Smooth muscle cell (in vitro differentiated cells): ENCODE results near the gene LUZP4. TPM values are rescaled to one million over a fixed set of nuclear protein-coding genes. Genes with fewer than 3 reads are reported as not detected.
"Not testable (repeated sequence)": the region's sequence is repeated elsewhere in the genome, so short reads cannot be mapped to it uniquely, and the experiment has no call there.

ENCODE experiments used
- DNase-seq: peaks from one replicate; lab custom pipeline; 2025; ENCODE audit not compliant: unreplicated experiment; lab: John Stamatoyannopoulos, UW
- H2AFZ ChIP-seq: fragments of 200-600 bp; sonication (generic); 2 replicates; pipeline ENCODE4 v1.6.0; 2016; ENCODE audit warnings: antibody characterized with exemption, low read depth, mild to moderate bottlenecking
- H3F3A ChIP-seq: fragments of 200-600 bp; sonication (generic); 2 replicates; pipeline ENCODE4 v1.6.0; 2017; ENCODE audit warnings: antibody characterized with exemption, low read depth
- H3K27ac ChIP-seq: fragments of 200-600 bp; sonication (generic); 2 replicates; pipeline ENCODE4 v1.5.1; 2016; ENCODE audit warnings: low read depth, mild to moderate bottlenecking
- H3K27me3 ChIP-seq: fragments of 200-600 bp; sonication (generic); 2 replicates; pipeline ENCODE4 v1.6.1; 2016; ENCODE audit warnings: low read depth, mild to moderate bottlenecking
- H3K36me3 ChIP-seq: fragments of 200-600 bp; sonication (generic); 2 replicates; pipeline ENCODE4 v1.5.1; 2016; ENCODE audit warnings: low read depth
- H3K4me1 ChIP-seq: fragments of 200-600 bp; sonication (generic); 2 replicates; pipeline ENCODE4 v1.5.1; 2016; ENCODE audit warnings: low read depth
- H3K4me2 ChIP-seq: fragments of 200-600 bp; sonication (generic); 2 replicates; pipeline ENCODE4 v1.6.0; 2016; ENCODE audit warnings: mild to moderate bottlenecking
- H3K4me3 ChIP-seq: fragments of 200-600 bp; sonication (generic); 2 replicates; pipeline ENCODE4 v1.5.1; 2016; ENCODE audit warnings: mild to moderate bottlenecking
- H3K79me2 ChIP-seq: fragments of 200-600 bp; sonication (generic); 2 replicates; pipeline ENCODE4 v1.6.0; 2016; ENCODE audit warnings: low read depth, mild to moderate bottlenecking
- H3K9ac ChIP-seq: fragments of 200-600 bp; sonication (generic); 2 replicates; pipeline ENCODE4 v1.6.0; 2016; ENCODE audit warnings: low read depth
- H3K9me3 ChIP-seq: fragments of 200-600 bp; sonication (generic); replicated peaks from 2 replicates; pipeline ENCODE4 v1.5.1; 2016; ENCODE audit warnings: low read depth
- H4K20me1 ChIP-seq: fragments of 200-600 bp; sonication (generic); 2 replicates; pipeline ENCODE4 v1.6.0; 2016; ENCODE audit warnings: low read depth
- CTCF ChIP-seq: fragments of 200-600 bp; sonication (generic); IDR thresholded peaks from 2 replicates; pipeline ENCODE4 v1.5.1; 2017; ENCODE audit warnings: borderline replicate concordance, mild to moderate bottlenecking, antibody characterized with exemption; ENCODE audit not compliant: insufficient read depth, poor library complexity, severe bottlenecking
- WGBS: methylation state at CpG from one replicate; pipeline ENCODE4 v1.1.7; 2016; ENCODE audit warnings: low lambda C conversion rate; 5-methylcytosine and 5-hydroxymethylcytosine counted together
- polyA plus RNA-seq: library from polyadenylated mRNA; unstranded; fragments of >200 nt; fragmentation: Nextera tagmentation; extraction: Ambion mirVana; gene quantifications from 2 replicates; pipeline ENCODE4 v1.2.1, GENCODE V29; 2016
- total RNA-seq: library from RNA; depleted of rRNA; stranded (reverse); fragments of >200 nt; gene quantifications from 2 replicates; pipeline ENCODE4 v1.2.3, GENCODE V29; 2014

LUZP4 gene
- total and polyA plus RNA-seq, 2 experiments from 2014 or later: not detected

DNA sequence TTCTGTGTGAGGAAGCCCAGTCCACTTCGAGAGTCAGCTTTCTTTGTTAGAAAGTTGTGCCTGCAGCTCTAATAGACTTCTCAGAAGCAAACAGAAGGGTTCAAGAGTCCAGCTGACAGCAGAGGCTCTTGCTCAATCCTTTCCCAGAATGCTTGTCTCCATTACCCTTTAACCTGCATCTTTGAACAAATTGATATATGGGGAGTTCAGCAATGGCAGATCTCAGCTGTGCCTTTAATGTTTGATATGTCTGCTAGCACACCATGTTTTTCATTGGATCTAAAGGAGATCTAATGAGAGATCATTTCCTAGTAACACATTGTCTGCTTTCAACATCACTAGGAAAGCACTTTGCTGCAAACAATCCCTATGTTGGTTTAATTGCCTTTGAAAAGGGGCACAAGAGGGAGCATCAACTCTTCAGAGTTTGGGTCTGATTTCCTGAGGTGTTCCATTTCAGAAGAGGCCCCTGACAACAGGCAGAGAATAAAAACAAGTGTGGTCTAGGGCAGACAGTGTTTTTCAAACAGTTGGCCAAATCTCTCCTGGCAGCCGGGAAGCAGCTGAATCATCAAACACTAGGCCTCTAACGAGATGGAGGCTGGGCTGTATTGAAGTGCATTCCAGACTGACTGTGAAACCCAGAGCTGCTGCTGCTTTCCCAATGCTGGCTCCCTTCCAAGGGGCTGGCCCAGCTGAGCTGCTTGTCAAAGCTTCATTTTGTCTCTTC, 55.5 kb downstream of the LUZP4 start:
- Histone ChIP-seq H3K9ac (peak overlapping the region; percentile 85), H4K20me1 (no peaks in the 10 kb centered on the region), H3K27me3 (no peaks in the 10 kb centered on the region), H3K36me3 (no peaks in the 10 kb centered on the region), H3K4me3 (no peak overlapping the region), H3K27ac (peak overlapping the region; percentile 97), H3K79me2 (no peaks in the 10 kb centered on the region), H3K9me3 (no peaks in the 10 kb centered on the region), H3K4me2 (peak overlapping the region; percentile 77), H2AFZ (peak overlapping the region; percentile 79), H3K4me1 (peaks cover 21% of the 10 kb centered on the region), H3F3A (peaks cover 18% of the 10 kb centered on the region)
- DNase-seq: peak; percentile 65
- 10% methylated on average over 3 of the region's 3 CpGs for WGBS
- no peak for TF ChIP-seq CTCF

DNA sequence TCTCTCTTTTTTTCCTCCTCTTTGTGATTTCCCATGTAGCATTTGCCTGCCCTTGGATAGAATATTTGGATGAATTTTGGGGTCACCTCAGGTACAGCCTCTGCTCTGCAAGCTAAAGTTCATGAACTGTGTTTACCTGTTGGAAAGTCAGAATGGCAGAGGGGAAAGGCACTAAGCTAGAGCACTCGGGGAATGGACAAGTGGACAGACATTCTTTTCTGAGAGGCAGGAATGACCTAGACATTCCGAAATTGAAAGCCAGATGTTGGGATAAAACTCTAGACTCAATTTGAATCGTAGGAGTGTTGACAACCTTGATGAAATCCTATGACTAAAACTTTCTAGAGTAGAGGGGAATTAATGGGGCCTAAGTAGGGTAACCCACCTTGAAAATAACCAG, 56.1 kb downstream of the LUZP4 start:
- no peak overlapping the region for H3K4me3 ChIP-seq
- peak overlapping the region; percentile 68 for H2AFZ ChIP-seq
- H3K36me3 ChIP-seq: no peaks in the 10 kb centered on the region
- no peaks in the 10 kb centered on the region for H3K79me2 ChIP-seq
- H3K9ac ChIP-seq: peak overlapping the region; percentile 85
- H3F3A ChIP-seq: peaks cover 18% of the 10 kb centered on the region
- peak overlapping the region; percentile 97 for H3K27ac ChIP-seq
- peak overlapping the region; percentile 77 for H3K4me2 ChIP-seq
- no peak for TF ChIP-seq CTCF
- peaks cover 21% of the 10 kb centered on the region for H3K4me1 ChIP-seq
- H4K20me1 ChIP-seq: no peaks in the 10 kb centered on the region
- no peak for DNase-seq
- H3K9me3 ChIP-seq: no peaks in the 10 kb centered on the region
- WGBS: 7% methylated on average over 3 of the region's 3 CpGs
- H3K27me3 ChIP-seq: no peaks in the 10 kb centered on the region

GRCh38 chrX:115346738-115347137, 57.2 kb downstream of the LUZP4 start:
- peaks cover 18% of the 10 kb centered on the region for H3K4me1 ChIP-seq
- H3K9me3 ChIP-seq, H3K4me2 ChIP-seq: not testable (repeated sequence)

DNA sequence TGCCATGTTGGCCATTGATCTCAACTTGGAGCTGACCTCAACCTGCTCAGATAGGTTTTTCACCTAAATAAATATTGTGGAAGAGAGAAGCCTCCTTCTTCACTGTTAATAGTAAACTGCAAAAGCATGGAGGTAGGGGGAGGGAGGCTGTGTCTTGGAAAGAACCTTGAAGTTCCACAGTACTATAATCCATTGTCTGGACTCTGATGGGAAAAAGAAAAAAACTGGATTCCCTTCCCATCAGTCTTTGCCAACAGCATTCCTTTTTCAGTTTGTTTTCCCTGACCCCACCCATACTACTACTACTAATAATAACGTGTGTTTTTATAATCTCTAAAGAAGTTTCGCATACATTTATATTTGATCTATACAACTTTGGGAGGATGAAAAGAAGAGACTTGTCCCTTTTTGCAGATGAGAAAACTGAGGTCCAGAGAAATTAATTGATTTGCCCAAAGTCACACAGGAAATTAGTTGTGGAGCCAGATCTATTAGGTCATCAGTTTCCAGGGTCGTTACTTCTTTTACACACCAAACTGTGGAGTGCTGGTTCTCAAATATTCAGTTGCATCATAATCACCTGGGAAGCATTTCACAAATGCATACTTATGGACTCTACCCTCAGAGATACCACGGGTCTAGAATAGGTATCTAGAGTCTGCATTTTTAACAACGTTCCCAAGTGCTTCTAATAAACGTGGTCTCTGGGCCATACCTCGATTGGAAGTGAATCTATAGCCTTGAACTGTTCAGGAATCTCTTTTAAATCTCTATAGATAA, 59.1 kb downstream of the LUZP4 start:
- H3K4me1 ChIP-seq: peaks cover 18% of the 10 kb centered on the region
- H3K4me2 ChIP-seq: no peak overlapping the region

More at GRCh38 chrX:115346738-115347137, 57.2 kb downstream of the LUZP4 start:
- not testable (repeated sequence) for H3K4me3 ChIP-seq, H3K9ac ChIP-seq, H3K27ac ChIP-seq, DNase-seq, H4K20me1 ChIP-seq, H3K36me3 ChIP-seq, H2AFZ ChIP-seq, H3K79me2 ChIP-seq, H3K27me3 ChIP-seq
- WGBS: 88% methylated on average over 7 of the region's 14 CpGs
- peaks cover 18% of the 10 kb centered on the region for H3F3A ChIP-seq

More for the DNA sequence above, 59.1 kb downstream of the LUZP4 start:
- DNase-seq: no peak
- Histone ChIP-seq H3K79me2 (no peaks in the 10 kb centered on the region), H3K27ac (no peak overlapping the region), H3K9ac (no peak overlapping the region), H4K20me1 (no peaks in the 10 kb centered on the region), H3K27me3 (no peaks in the 10 kb centered on the region), H3K9me3 (no peaks in the 10 kb centered on the region), H3F3A (peaks cover 18% of the 10 kb centered on the region), H3K36me3 (no peaks in the 10 kb centered on the region), H3K4me3 (no peak overlapping the region), H2AFZ (no peak overlapping the region)
- TF ChIP-seq CTCF: no peak
- WGBS: 93% methylated on average over 7 of the region's 7 CpGs
